ENCODE data around the gene GCK. TPM values are rescaled to one million over a fixed set of nuclear protein-coding genes. Genes with fewer than 3 reads are reported as not detected.
"Not testable (repeated sequence)": the region's sequence is repeated elsewhere in the genome, so short reads cannot be mapped to it uniquely, and the experiment has no call there.

Gene GCK
- polyA plus RNA-seq, 1 donor from 2014 or later, result 0.68 TPM

DNA sequence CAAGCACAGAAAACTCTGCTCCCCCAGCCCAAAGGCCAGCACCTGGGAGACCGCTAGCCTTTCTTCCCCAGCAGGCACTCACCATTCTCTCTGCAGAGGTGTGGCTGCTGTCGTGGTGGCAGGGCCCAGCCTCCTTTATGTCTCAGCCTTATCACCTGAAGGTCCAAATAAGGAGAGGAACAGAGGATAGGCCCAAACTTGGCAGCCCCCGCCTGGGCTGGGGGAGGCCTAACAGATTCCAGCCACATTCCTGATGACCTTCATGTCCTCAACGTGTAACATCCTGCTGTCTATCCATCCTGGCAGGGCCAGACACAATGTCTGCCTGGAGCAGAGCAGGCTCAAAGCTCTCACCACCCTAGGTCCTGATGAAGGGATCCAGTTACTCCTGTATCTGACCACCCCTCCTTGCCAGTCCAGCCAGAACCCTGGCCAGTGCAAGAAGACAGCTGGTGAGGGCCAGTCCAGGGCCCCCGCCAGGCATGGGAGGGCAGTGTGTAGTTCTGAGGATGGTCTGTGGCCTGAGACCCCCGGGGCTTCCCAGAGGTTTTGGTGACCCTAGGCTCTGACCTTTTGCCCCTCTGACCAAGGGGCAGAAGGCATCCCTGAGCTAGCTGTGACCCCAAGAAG lies 47.9 kb downstream of the GCK start, which contains the start of gene MYL7:
Gene MYL7 (minus strand): TSS at position 112 of the 630 bp plus-strand sequence. CDS start 27 bp downstream, at position 85.
- H3K27ac Mint-ChIP-seq, result no peak within 1 kb of the TSS
- peaks cover 0 to 1% (median 0%) of the 10 kb centered on the region in 3 donors for H3K4me1 Mint-ChIP-seq
- H3K4me3 Mint-ChIP-seq, result no peak within 1 kb of the TSS
- no peaks in the 10 kb centered on the region for H3K9me3 Mint-ChIP-seq
- no peaks in the 10 kb centered on the region for H3K36me3 Mint-ChIP-seq
- peaks cover 4% of the 10 kb centered on the region for H3K27me3 Mint-ChIP-seq

DNA sequence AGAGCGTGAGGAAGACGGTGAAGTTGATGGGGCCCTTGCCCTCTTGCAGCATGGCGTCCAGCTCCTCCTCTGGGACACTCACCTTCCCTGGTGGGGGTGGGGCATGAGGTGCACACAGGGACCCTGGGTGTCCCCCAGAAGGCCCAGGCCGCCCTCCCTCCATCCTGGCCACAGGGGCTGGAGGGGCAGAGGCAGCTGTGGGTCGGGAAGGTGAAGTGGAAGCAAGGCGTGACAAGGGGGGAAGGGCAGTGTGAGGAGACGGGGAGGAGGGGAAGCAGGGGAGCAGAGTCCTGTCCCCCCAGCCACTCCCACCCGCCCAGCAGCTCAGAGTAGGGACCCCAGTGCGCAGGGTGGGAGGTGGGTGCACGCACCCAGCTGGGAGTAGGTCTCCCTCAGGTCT lies 48.9 kb downstream of the GCK start:
- Mint-ChIP-seq H3K27ac (no peak overlapping the region), H3K9me3 (no peaks in the 10 kb centered on the region), H3K4me1 (peaks cover 0 to 1% (median 0%) of the 10 kb centered on the region in 3 donors), H3K4me3 (no peak overlapping the region), H3K27me3 (peaks cover 4% of the 10 kb centered on the region), H3K36me3 (no peaks in the 10 kb centered on the region)

DNA sequence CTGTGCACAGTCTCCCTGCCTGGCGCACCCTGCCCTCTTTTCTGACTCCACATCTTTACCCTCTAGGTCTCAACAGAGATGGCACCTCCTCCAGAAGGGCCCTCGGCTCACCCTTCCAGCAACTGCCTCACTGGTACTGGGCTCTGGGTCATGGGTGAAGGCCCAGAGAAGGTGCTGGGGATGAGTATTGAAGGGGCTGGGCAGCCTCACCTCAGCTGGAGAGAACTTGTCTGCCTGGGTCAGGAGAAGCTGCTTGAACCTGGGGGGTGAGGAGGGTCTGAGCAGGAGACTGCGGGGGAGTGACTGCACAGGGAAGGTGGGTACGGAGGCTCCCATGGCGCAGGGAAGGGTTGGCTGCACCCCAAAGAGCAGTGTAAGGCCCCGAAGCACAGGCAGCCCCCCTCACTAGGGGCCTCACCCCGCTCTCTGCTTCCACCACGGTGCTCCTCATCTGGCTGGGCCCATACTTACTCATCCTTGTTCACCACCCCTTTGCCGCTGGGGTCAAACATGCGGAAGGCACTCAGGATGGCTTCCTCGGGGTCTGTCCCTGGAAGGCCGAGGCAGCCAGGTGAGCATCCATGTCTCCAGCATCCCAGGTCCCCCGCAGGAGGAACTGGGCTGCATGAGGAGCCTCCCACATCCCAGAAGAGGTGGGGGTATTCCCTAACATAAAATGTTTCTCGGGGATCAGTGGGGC lies 49.8 kb downstream of the GCK start:
- Mint-ChIP-seq H3K27ac (no peak overlapping the region), H3K27me3 (no peaks in the 10 kb centered on the region), H3K9me3 (no peaks in the 10 kb centered on the region), H3K4me1 (no peaks in the 10 kb centered on the region), H3K4me3 (no peak overlapping the region), H3K36me3 (no peaks in the 10 kb centered on the region)

DNA sequence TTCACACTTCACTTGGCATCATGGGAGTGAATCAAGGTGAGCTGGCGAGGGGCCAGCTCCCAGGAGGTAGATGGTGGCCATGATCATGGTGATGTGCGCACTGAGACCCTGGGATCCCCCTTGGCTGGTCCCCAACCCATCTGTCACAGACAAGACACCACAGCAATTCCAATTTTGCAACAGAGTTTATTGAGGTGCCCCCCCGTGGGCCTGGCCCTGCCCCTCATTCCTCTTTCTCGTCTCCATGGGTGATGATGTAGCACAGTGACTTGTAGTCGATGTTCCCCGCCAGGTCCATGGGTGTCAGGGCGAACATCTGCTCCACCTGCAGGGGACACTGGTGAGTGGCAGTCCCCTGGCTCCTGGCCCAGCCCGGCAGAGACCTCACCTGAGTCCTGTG lies 50.5 kb downstream of the GCK start:
- no peaks in the 10 kb centered on the region for H3K9me3 Mint-ChIP-seq
- H3K4me1 Mint-ChIP-seq, result no peaks in the 10 kb centered on the region

DNA sequence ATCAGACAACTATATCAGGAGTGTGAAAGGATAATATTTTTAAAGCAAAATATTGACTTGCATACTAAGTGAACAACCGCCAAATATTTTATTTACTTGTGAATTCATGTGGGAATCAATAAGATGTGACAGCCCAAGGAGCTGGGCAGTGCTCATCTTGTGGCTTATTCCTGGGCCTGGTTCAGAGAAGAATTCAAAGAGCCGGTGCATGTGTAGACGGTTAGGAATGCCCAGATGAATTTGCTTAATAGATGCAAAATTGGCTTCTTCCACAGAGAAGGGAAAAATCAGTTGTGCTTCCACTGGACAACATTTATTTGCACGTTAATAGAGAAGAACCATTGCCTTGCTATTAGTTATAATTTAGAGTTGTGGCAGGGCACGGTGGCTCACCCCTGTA lies 52.5 kb downstream of the GCK start:
- no peak overlapping the region for H3K4me3 Mint-ChIP-seq
- H3K4me1 Mint-ChIP-seq, result no peaks in the 10 kb centered on the region
- H3K27ac Mint-ChIP-seq, result no peak overlapping the region

More for the DNA sequence above, 50.5 kb downstream of the GCK start:
- no peak overlapping the region for H3K4me3 Mint-ChIP-seq
- no peaks in the 10 kb centered on the region for H3K36me3 Mint-ChIP-seq
- no peak overlapping the region for H3K27ac Mint-ChIP-seq
- no peaks in the 10 kb centered on the region for H3K27me3 Mint-ChIP-seq

DNA sequence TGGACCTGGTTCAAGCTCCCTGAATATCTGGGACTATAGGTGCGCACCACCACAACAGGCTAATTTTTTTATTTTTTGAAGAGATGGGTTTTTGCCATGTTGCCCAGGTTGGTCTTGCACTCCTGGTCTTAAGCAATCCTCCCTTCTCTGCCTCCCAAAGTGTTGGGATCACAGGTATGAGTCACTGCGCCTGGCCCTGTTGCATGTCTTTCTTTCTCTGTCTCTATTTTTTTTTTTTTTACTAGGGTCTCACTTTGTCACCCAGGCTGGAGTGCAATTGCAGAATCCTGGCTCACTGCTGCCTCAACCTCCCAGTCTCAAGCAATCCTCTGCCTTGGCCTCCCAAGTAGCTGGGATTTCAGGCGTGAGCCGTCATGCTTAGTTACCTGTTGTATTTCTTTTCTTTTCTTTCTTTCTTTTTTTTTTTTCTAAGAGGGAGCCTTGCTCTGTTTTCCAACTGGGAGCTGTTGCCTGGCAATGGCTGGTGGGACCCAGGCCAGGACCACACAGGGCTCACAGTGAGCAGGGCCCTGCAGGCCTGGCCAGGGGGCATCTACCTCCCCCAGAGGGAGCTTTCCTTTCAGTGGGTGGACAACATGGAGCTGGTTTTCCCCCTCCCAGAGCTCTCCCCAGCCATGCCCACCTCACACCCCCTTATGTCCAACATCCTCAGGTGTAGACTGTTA lies 54.2 kb downstream of the GCK start:
- Mint-ChIP-seq H3K9me3 (no peaks in the 10 kb centered on the region), H3K4me1 (no peaks in the 10 kb centered on the region), H3K36me3 (no peaks in the 10 kb centered on the region), H3K27me3 (no peaks in the 10 kb centered on the region), H3K27ac (no peak overlapping the region), H3K4me3 (no peak overlapping the region)

More for the DNA sequence above, 52.5 kb downstream of the GCK start:
- Mint-ChIP-seq H3K27me3 (no peaks in the 10 kb centered on the region), H3K36me3 (no peaks in the 10 kb centered on the region), H3K9me3 (no peaks in the 10 kb centered on the region)

DNA sequence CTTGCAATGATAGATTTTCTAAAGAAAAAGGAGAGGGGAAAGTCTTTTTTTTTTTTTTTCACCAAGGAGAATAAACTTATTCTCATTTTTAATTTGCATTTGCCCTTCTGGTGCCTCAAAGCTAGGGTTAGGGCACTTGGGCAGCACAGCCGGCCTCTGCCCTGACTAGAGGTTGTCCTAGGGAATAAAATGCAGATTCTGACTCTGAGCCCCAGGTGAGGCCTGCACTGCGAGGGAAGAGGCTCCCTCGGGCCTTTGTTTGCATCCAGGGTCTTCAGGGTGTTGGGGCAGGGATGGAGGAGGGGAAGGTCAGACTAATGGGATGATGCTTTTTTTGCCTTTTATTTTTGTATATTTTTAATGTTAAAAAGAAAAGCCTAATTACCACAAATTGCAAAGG lies 55.9 kb downstream of the GCK start:
- Mint-ChIP-seq H3K36me3 (no peaks in the 10 kb centered on the region), H3K27me3 (no peaks in the 10 kb centered on the region), H3K4me3 (no peak overlapping the region), H3K27ac (no peak overlapping the region), H3K9me3 (no peaks in the 10 kb centered on the region), H3K4me1 (no peaks in the 10 kb centered on the region)

DNA sequence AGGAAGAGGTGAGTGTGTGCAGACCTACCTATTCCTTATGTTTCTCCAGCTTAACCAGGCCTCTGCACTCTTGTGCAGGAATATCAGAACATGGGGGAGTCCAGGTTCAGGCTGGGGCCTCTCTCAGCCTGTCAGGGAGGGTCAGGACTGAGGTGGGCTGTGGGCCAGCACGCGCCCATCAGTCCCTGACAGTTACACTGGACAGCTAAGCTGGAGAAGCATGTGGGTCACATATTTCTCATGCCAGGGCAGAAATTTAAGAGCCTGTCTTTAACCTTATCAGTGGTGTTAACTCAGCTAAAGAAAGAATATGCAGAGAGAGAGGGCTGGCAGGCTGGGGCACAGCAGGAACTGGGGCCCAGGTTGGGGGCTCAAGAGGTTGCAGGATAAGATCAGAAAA lies 57.2 kb downstream of the GCK start:
- Mint-ChIP-seq H3K9me3 (no peaks in the 10 kb centered on the region), H3K27ac (peak overlapping the region in 1 of 3 donors; percentile 17), H3K27me3 (no peaks in the 10 kb centered on the region), H3K4me1 (peaks cover 0 to 2% (median 0%) of the 10 kb centered on the region in 3 donors), H3K36me3 (no peaks in the 10 kb centered on the region), H3K4me3 (no peak overlapping the region)

DNA sequence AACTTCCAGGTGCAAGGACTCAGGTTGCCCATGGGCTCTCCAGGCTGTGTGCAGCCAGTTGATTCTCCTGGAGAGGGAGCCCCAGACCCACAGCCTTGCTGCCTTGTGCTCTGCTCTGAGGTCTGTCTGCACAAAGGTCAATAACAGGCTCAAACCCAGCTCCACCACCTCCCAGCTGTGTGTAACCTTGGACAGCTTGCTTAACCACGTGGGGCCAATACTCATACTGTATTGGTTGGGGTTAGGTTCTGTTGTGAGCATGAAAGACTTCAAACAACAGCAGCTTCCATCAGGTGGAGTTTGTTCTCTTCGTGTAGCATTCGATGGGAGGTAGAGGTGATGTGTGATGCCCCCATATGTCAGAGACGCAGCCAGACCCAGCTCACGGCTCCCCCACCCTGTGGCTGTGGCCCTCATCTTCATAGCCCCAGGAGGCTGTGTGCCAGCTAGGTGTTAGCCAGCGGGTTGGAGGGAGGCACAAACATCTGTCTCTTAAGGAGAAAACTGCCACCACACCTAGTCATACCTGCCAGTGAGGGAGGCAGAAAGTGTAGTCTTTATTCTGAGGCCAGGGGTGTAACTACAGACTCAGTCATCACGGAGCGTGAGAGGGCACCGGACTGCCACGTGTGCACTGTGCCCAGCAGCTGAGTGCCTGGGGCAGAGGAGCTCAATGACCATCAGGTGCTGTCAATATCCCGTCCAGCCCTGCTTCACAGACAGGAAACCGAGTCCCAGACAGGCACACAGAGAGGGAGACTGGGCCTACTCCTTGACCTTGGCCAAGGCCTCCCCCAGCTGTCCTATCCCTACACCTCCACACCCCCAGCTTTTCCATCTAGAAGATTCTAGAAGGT lies 57.8 kb downstream of the GCK start:
- no peak overlapping the region for H3K27ac Mint-ChIP-seq
- H3K4me1 Mint-ChIP-seq, result peaks cover 0 to 2% (median 0%) of the 10 kb centered on the region in 3 donors
- no peaks in the 10 kb centered on the region for H3K27me3 Mint-ChIP-seq
- H3K36me3 Mint-ChIP-seq, result no peaks in the 10 kb centered on the region
- H3K9me3 Mint-ChIP-seq, result peaks cover 0 to 3% (median 0%) of the 10 kb centered on the region in 3 donors
- no peak overlapping the region for H3K4me3 Mint-ChIP-seq

DNA sequence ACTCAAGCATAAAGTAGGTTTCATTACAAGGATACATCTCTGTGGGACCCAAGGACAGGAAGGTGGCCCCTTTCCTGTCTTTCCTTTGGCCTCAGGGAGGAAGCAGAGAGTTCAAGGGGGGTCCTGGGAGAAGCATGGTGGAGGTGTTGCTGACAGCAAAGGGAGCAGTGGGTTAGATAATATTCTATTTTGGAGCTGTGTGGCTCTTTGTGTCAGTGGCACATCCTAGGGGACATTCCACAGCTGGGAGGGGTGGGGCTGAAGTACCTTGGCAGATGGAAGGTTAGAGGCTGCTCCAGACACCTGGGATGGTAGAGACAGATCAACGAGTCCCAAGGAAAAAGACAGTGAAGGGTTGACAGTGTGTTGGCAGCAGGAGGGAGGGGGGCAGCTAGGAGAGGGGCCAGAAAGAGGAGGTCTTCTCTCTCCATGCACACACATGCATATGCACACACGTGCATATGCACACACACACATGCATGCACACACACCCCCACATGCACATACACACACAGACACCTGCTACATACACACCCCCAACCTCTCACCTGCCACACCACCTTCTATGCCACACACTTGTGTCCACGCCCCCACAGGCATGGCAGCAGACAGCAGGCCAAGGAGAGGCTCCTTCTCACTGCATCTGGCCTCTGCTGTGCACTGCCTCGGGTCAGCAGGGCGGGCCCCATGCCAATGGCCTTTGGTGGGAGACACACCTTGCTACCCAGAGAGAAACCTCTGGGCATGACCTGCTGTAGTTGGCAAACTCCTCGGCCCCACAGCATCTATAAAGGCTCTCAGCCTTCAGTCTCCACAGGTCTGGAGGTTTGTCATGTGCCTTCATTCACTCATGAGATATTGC lies 60.3 kb downstream of the GCK start:
- Mint-ChIP-seq H3K4me1 (peaks cover 0 to 5% (median 5%) of the 10 kb centered on the region in 3 donors), H3K27me3 (no peaks in the 10 kb centered on the region), H3K27ac (no peak overlapping the region), H3K36me3 (no peaks in the 10 kb centered on the region), H3K4me3 (peak overlapping the region in 1 of 4 donors; percentile 47), H3K9me3 (peaks cover 0 to 3% (median 0%) of the 10 kb centered on the region in 3 donors)

DNA sequence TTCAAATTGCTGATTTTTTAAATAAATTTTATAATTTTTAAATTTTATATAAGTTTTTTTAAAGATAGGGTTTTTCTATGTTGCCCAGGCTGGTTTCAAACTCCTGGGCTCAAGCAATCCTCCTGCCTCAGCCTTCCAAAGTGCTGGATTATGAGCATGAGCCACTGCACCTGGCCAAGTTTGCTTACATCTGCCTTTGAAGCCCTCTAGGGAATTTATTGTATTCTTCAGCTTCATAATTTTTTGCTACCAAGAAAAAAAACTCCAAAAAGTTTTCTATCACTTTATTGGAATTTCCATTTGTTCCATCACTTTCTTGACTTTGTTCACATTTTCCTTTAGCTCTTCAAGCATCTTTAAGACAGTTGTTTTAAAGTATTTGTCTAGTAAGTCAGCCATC lies 62.1 kb downstream of the GCK start:
- no peaks in the 10 kb centered on the region for H3K36me3 Mint-ChIP-seq
- H3K4me1 Mint-ChIP-seq, result peaks cover 7 to 12% (median 11%) of the 10 kb centered on the region in 3 donors
- H3K4me3 Mint-ChIP-seq, result peak overlapping the region in 1 of 4 donors; percentile 26
- peak overlapping the region in 1 of 3 donors; percentile 31 for H3K27ac Mint-ChIP-seq
- peaks cover 0 to 3% (median 0%) of the 10 kb centered on the region in 3 donors for H3K9me3 Mint-ChIP-seq
- H3K27me3 Mint-ChIP-seq, result no peaks in the 10 kb centered on the region

DNA sequence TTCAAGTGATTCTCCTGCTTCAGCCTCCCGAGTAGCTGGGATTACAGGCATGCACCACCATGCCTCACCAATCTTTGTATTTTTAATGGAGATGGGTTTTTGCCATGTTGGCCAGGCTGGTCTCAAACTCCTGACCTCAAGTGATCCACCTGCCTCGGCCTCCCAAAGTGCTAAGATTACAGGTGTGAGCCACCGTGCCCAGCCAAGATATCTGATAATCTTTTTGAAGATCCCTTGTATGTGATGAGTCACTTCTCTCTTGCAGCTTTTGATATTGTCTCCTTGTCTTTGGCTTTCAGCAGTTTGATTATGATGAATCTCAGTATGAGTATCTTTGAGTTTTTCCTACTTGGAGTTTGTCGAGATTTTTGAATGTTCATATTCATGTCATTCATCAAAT lies 62.7 kb downstream of the GCK start:
- peak overlapping the region in 1 of 4 donors; percentile 59 for H3K4me3 Mint-ChIP-seq
- H3K36me3 Mint-ChIP-seq, H3K27me3 Mint-ChIP-seq, H3K9me3 Mint-ChIP-seq: not testable (repeated sequence)
- H3K27ac Mint-ChIP-seq, result peak overlapping the region in 2 of 3 donors; percentile 27 to 31
- peaks cover 7 to 13% (median 11%) of the 10 kb centered on the region in 3 donors for H3K4me1 Mint-ChIP-seq

DNA sequence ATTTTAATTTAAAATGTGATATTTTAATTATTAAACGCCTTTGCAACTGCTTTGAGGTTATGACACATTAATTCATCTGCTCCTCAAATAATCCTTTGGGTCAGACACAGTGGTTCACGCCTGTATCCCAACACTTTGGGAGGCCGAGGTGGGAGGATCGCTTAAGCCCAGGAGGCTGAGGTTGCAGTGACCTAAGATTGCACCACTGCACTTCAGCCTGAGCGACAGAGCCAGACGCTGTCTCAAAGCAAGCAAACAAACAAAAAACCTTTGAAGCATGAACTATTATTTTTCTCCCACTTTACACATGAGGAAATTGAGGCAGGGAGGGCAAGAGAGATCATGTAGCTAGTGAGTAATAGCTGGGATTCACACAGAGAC lies 64.4 kb downstream of the GCK start:
- H3K4me3 Mint-ChIP-seq, result peak overlapping the region in 3 of 4 donors; percentile 39 to 91 (median 84)
- peaks cover under 1% of the 10 kb centered on the region for H3K36me3 Mint-ChIP-seq
- H3K4me1 Mint-ChIP-seq, result peaks cover 15 to 20% (median 20%) of the 10 kb centered on the region in 3 donors
- no peaks in the 10 kb centered on the region for H3K27me3 Mint-ChIP-seq
- H3K27ac Mint-ChIP-seq, result peak overlapping the region in 2 of 3 donors; percentile 62 to 73
- H3K9me3 Mint-ChIP-seq, result peaks cover 0 to 3% (median 0%) of the 10 kb centered on the region in 3 donors
